Measurements from ENCODE around the gene PIP5K1A. TPM values are rescaled to one million over a fixed set of nuclear protein-coding genes. Genes with fewer than 3 reads are reported as not detected.

PIP5K1A gene
- total and polyA plus RNA-seq, 2 of the 8 experiments (the other 6 are each of a cell fraction or from before 2014, with no cell fraction given), result 87.5 to 105 TPM

- H4K20me1 ChIP-seq (replicated peaks in 1 of 2; ENCODE audit: control insufficient read depth in 1 of 2, insufficient read depth in 2 of 2, low read length in 2 of 2), result peaks cover 2 to 3% of the 10 kb centered on the region in 2 experiments
- H3K27ac ChIP-seq (ENCODE audit: low read depth, low read length), result no peak overlapping the region
- H2AFZ ChIP-seq (ENCODE audit: low read length), result no peak overlapping the region
- no peaks in the 10 kb centered on the region for H3K27me3 ChIP-seq (replicated peaks in 1 of 4; ENCODE audit: control insufficient read depth in 3 of 4, extremely low read depth in 1 of 4, insufficient read depth in 3 of 4, low read length in 3 of 4)
- H3K79me2 ChIP-seq (ENCODE audit: control insufficient read depth in 1 of 2, insufficient read depth in 2 of 2, low read length in 2 of 2), result no peaks in the 10 kb centered on the region; a peak in 1 of 4 replicates
- H4K5ac ChIP-seq (ENCODE audit: insufficient read length, low read depth, low read length), result no peak overlapping the region
- H3K56ac ChIP-seq (replicated peaks; ENCODE audit: insufficient read length, low read depth, low read length), result no peak overlapping the region
- H2AK5ac ChIP-seq (ENCODE audit: low read depth, low read length), result no peak overlapping the region
- no peak overlapping the region for H4K91ac ChIP-seq (replicated peaks; ENCODE audit: insufficient read length, low read length)
- CTCF ChIA-PET (ENCODE audit: partially characterized antibody), result interaction anchor here (1.0 to 7.7 kb wide), 3 partner anchors 12 to 34 kb away, joined by 3 to 44 read pairs (median 5); no protein-coding TSS in a partner anchor
- no peak overlapping the region for H2BK15ac ChIP-seq (ENCODE audit: low read length)
- no peak overlapping the region for H2BK5ac ChIP-seq (ENCODE audit: low read depth, low read length)
- H2BK120ac ChIP-seq (replicated peaks; ENCODE audit: low read depth, low read length), result no peak overlapping the region
- WGBS, 2 experiments (ENCODE audit: extremely low coverage in 1 of 2, insufficient coverage in 1 of 2, insufficient read length in 1 of 2, insufficient replicate concordance in 2 of 2, low coverage in 1 of 2, low lambda C conversion rate in 2 of 2, missing lambda C conversion rate in 1 of 2), result 81% methylated on average over 8 of the region's 8 CpGs; no CpG with 5 or more reads in 1 of the 2 experiments
- H3K4ac ChIP-seq (replicated peaks; ENCODE audit: insufficient read length, low read depth, low read length), result no peak overlapping the region
- H3K4me3 ChIP-seq (ENCODE audit: extremely low read depth in 1 of 4, insufficient read depth in 2 of 4, low read depth in 3 of 4, low read length in 4 of 4), result no peak overlapping the region
- H2BK20ac ChIP-seq (ENCODE audit: low read length), result no peak overlapping the region
- H3K23ac ChIP-seq (ENCODE audit: insufficient read length), result no peak overlapping the region
- no peaks in the 10 kb centered on the region for H3K23me2 ChIP-seq (ENCODE audit: low read depth, low read length)
- POLR2A ChIA-PET (ENCODE audit: partially characterized antibody), result interaction anchor here (0.6 to 8.0 kb wide), 4 partner anchors 12 to 68 kb away, joined by 3 to 46 read pairs (median 4); partner anchors contain the start of genes PSMD4 and ZNF687
- H3K9me3 ChIP-seq (ENCODE audit: insufficient read depth in 2 of 2, low read depth in 1 of 2, low read length in 1 of 2), result no peaks in the 10 kb centered on the region
- TF ChIP-seq TAF1 (IDR thresholded peaks at IDR 0.05; ENCODE audit: low read depth, low read length), result no peak
- TF ChIP-seq HDAC2 (IDR thresholded peaks at IDR 0.05; ENCODE audit: borderline replicate concordance in 1 of 2, low read depth in 2 of 2, low read length in 2 of 2), result no peak
- no peak for TF ChIP-seq EZH2 (IDR thresholded peaks at IDR 0.05; ENCODE audit: low read depth, low read length, severe bottlenecking)
- no peak for TF ChIP-seq CEBPB (IDR thresholded peaks at IDR 0.05; ENCODE audit: low read depth, low read length)
- TF ChIP-seq E2F6 (IDR thresholded peaks at IDR 0.05), result no peak
- TF ChIP-seq RNF2 (IDR thresholded peaks at IDR 0.05; ENCODE audit: borderline replicate concordance, low read depth, low read length, missing control alignments, poor library complexity, severe bottlenecking), result no peak
- no peak for TF ChIP-seq POU5F1 (IDR thresholded peaks at IDR 0.05; ENCODE audit: low read depth, low read length)
- TF ChIP-seq POLR2AphosphoS5 (IDR thresholded peaks at IDR 0.05; ENCODE audit: low read depth, low read length), result no peak
- TF ChIP-seq FOSL1 (IDR thresholded peaks at IDR 0.05; ENCODE audit: insufficient read depth, low read depth, low read length), result no peak
- TF ChIP-seq TAF7 (optimal IDR thresholded peaks at IDR 0.05; ENCODE audit: borderline replicate concordance, low read depth, low read length), result no peak
- TF ChIP-seq ZNF274 (IDR thresholded peaks at IDR 0.05; ENCODE audit: borderline replicate concordance, extremely low read depth, low read length), result no peak
- no peak for TF ChIP-seq CBX8 (IDR thresholded peaks at IDR 0.05; ENCODE audit: borderline replicate concordance, low read depth, low read length)
- no peaks in the 10 kb centered on the region for H3K79me1 ChIP-seq (ENCODE audit: low read depth, low read length)
- H3K4me1 ChIP-seq (replicated peaks in 1 of 4; ENCODE audit: control insufficient read depth in 3 of 4, insufficient read depth in 4 of 4, low read length in 3 of 4), result no peaks in the 10 kb centered on the region; a peak in 1 of 7 replicates
- FAIRE-seq (no peak), DNase-seq (ENCODE audit: low read depth in 1 of 2, low spot score in 2 of 2) (no peak)
- H4K8ac ChIP-seq (ENCODE audit: extremely low read depth, insufficient read depth, low read length), result no peak overlapping the region
- no peak overlapping the region for H3K14ac ChIP-seq (ENCODE audit: insufficient read length)
- H2BK12ac ChIP-seq (ENCODE audit: low read depth, low read length), result no peak overlapping the region
- H3K9ac ChIP-seq (replicated peaks in 1 of 4; ENCODE audit: extremely low read depth in 1 of 4, low read depth in 3 of 4, low read length in 3 of 4), result no peak overlapping the region
- H3K4me2 ChIP-seq (ENCODE audit: insufficient read depth in 1 of 2, low read depth in 2 of 2, low read length in 2 of 2), result no peak overlapping the region
- H3K36me3 ChIP-seq (ENCODE audit: control insufficient read depth in 2 of 4, insufficient read depth in 4 of 4, low read length in 3 of 4), result peaks cover 15 to 59% (median 38%) of the 10 kb centered on the region in 4 experiments; a peak in 7 of 8 replicates
- no peak overlapping the region for H3K18ac ChIP-seq (ENCODE audit: extremely low read depth, low read length)
These were observed 68.5 kb downstream of the PIP5K1A start for GRCh38 chr1:151266821-151267220.

Measured in H1 (cell line).